T-helper 2 cell (primary cell): ENCODE measurements around the gene KCNQ5.

ENCODE experiments used
- DNase-seq, 5 experiments: peaks; one replicate each; pipeline versions ENCODE4 v3.0.0 to v3.0.0-alpha.2; 2012 to 2022

Gene KCNQ5

DNA sequence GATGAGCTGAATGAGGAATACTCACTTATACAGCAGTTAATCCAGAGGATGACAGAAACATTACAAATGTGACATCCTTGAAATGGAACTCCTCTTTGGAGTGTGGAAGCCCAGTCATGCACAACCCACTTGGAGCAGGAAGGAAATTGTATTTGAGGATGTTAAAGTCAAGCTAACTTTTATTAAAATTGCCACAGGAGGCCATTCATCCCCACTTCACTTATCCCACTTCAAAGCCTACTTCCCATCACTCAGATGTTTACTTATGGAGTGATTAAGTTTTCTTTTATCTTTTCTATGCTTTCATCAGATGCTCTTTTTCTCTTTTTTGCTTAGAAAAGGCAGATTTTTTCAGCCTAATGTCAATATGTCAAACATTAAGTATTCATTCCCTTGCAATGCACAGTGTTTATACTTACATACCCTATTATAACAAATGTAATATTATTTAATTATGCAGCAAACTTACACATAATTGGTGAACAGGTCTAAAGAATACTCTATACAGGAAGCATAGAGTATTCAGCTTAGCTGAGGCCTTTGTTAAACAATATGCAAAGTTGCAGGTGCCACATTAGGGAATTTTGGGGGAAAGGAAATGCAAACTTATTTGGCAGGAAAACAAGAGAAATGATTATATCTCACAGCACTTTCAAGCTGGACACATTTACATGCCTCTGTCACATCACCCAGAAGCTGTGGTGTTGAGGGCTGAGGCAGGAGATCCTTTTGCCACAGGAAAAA lies 454.5 kb downstream of the KCNQ5 start:
- DNase-seq = no peak

DNA sequence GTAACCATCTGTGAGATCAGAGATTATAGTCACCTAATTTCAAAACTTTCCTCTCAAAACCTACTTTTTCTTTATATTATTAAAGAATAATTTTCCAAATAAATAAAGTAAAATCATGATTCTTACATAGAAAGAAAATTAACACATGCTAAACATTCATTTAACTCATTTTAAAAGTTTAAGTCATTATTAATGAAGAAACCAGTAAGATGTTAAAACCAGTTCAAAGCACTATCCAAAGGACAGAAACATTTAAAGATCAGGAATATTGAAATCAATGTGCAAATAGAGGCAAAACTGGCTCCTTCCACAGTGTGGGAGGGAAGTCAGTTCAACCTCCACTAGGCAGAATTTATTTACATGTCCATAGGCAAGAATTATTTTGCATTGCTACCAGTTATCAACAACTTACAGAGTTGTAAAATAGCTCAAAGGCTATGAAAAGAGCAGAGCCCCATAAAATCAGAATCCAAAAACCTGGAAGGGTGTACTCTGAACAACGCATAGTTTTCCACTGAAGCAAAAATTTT lies 456.5 kb downstream of the KCNQ5 start:
- DNase-seq = no peak

DNA sequence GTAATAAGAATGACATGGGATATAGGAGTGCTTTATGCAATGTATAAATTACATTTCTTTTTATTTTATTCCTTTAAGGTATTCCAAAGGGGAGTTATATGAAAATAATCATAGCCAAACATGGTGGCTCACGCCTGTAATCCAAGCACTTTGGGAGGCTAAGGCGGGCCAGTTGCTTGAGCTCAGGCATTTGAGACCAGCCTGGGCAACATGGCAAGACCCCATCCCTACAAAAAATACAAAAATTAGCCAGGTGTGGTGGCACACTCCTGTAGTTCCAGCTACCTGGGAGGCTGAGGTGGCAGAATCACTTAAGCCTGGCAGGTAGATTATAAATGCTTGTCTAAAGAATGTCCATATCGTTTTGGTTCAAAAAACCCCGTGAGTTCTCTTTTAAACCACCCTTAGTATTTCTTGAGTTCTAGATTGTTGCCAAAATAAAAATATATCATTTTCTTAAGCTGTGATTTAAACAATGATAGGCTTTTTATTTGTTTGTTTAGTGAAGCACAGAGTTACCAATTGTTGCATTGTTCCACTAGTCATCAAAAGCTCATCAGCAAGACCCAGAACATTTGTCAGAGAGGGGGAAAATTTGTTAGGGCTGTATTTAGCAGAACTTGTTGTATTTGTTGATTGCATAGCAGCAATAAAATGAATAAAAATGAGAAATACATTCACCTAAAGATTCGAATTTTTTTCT lies 457.2 kb downstream of the KCNQ5 start:
- no peak for DNase-seq

DNA sequence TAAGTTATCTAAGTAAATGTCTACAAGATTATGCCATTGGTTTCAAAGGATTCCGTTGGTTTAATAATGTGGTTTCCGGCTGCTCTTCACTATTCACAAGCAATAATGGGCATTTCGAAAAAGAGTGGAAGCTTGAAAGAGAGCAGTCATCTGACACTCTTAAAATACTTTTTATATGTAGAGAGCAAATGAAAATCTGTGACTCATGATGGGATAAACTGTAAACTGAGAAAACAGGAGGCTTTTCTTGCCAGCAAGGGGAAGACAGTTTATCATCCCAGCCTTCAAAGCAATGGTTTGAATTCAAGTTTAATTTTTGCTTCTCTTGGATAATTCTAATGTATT lies 457.7 kb downstream of the KCNQ5 start:
- no peak for DNase-seq

DNA sequence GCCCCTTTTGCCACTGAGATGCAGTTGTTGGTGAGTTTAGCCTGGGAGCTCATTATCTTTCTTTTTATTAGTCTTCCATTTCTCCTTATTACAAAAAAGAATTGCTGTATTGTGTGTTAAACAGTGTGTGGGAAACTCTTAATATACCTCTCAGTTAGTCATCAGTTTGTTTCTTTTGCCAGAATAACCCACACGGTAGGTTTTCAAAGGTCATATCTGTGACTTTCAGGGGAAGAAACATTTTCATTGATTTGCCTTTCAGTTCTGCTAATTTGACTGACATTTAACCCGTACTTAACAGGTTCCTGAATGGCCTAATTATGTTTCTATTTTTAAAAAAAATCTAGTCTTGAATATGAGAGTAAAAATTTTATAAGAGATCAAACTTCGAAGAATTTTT lies 458.1 kb downstream of the KCNQ5 start:
- no peak for DNase-seq

DNA sequence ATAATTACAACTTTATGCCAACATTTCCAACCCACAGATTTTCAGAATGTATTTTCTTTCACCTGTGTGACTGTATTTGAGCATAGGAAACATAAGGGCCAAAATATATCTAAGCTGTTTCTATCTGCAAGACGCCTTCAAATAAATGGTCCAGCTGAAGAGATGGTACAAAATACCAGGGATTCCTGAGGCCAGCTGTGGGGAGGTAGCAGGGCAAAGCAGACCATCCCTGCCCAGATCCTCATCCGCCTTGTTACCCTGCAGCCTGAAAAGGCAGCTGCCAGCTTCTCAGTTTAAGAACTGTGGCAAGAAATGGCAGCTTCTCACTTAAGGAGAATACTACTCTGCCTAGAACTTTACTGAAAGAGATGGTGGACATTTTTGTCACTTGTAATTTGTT lies 460.1 kb downstream of the KCNQ5 start:
- no peak for DNase-seq

DNA sequence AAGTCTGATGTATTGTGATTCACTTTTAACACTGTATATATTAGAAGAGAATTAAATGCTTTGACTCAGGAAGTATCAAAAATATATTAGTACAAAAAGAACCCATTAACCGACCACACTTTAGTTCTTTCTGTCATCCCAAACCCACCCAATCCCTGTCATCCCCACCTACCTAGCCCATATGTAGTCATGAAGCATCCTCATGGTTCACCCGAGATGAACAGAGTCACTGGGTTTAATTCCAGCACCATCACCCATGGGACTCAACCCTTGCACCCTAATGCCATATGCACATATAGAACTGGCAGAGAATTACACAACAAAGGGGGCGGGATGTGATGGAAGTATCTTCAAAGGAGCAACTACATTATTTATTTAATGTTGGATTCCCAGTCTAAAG lies 462.0 kb downstream of the KCNQ5 start:
- DNase-seq = no peak

DNA sequence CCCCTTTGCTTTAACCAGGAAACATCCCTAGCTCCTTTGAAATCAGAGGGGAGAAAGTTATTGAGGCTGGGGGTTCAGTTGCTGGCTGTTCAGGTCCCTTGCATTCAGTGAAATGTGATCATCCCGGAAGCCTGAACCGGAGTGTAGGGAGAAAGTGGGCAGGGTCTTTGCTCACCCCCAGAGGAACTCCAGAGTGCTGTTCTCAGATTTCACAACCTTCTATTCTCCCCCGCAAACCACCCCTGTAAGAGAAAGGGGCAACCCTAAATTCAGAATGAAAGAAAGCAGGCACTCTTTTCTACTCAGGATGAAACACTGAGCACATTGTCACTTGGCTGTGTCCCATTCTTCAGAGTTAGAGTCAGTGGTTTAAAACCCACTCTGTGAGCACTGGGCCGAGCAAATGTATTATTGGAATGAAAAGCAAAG lies 463.6 kb downstream of the KCNQ5 start:
- no peak for DNase-seq

DNA sequence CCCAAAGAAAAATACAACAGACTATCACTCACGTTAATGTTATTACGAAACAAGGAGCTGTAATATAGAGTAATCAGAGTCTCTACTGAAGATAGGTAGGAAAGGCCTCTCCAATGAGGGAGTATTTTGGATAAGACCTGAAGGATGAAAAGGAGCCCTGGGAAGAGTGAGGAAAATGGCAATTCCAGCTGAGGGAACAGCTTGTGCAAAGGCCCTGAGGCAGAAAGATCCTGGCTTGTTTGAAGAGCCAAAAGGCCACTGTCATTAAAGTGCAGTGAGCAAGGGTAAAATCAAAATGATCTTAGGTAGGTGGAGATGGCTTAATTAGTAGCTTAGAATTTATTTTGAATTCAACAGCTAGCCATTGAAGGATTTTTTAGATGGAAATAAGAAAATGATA lies 464.9 kb downstream of the KCNQ5 start:
- no peak for DNase-seq

DNA sequence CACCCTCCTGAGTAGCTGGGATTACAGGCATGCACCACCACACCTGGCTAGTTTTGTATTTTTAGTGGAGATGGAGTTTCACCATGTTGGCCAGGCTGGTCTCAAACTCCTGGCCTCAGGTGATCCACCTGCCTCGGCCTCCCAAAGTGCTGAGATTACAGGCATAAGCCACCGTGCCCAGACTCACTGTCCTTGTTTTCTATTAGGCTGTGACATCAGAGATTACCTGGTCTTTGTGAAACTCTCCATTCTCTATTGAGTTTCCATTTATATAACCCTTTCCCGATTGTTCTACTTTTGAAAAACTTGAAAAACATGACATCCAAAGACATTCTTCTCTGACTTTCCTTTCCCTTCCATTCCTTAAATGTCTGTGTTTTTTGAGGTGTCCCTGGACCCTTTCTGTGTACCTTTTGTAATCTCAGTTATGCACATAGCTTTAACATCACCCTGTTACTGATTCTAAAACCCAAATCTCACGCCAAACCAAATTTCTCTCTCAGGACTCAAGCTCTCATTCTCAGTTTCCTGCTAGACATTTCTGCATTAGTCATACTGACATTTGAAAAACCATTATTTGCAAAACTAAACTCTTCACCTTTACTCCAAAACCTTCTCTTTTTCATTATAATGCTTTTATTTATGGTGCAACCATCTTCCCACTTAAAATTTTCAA lies 466.4 kb downstream of the KCNQ5 start:
- DNase-seq = no peak

DNA sequence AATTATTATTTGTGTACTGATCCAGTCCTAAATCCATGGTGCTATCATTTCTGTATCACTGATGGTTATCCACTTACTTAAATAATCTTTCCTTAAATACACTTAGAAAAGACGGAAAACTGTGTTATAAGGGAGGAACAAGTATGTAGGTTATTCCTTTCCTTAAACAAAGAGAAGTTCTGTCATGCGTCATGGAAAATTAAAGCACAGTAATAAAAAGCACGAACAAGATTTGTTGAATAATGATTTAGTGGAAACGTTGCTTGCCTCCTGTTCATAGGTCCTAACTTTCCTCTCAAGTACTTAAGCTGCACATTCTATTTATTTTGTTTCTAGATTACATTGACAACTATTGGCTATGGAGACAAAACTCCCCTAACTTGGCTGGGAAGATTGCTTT lies 483.1 kb downstream of the KCNQ5 start:
- no peak for DNase-seq

DNA sequence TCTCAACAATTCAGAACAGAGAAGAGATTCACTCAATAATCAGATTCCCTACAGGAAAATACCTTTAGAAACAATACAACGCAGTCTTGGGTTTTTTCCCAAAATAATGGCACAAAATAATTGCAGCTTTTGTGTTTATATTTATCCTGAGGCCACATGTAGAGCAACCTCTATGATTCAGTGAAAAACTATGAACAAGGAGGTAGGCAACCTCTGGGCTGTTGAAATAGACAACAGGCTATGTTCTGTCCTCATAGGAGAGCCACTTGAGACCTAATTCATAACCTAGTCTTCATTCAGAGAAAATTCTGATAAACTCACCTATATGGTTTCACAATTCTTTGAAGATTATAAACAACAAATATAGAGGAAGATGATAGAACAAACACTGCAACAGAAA lies 485.2 kb downstream of the KCNQ5 start:
- DNase-seq = no peak

DNA sequence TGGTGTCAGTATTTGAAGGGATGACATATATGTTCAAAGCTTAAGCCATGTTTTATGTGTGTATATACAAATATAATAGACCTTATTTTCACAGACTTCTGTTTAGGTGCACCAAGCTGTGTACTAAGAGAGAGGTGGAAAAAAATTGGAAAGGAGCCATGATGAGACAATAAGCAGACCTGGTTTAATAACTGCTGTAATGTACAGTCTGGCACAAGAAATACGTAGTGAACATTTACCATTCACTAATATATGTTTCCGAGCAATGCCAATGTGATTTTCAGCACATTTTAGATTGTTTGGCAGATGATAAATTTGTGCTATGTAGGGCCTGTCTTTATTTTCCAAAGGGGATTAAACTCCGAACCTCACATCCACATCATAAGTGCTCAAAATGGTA lies 487.1 kb downstream of the KCNQ5 start:
- DNase-seq = no peak

DNA sequence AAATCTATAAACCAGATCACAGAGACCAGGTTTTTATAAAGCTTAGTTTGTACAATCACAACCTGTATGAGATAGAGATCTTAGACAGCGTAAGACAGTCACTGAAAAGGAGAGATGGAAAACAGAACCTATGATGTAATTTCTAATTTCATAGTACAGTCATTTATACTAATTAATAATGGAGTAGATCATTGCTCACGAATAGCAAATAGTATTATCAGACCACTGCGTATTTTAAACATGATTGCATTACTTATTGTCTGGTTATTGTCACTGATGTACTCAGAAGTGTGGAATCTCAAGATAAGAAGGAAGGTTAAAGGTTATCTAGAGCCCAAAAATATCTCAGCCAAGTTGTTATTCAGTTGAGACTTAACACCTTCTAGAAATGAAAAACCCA lies 487.8 kb downstream of the KCNQ5 start:
- no peak for DNase-seq

DNA sequence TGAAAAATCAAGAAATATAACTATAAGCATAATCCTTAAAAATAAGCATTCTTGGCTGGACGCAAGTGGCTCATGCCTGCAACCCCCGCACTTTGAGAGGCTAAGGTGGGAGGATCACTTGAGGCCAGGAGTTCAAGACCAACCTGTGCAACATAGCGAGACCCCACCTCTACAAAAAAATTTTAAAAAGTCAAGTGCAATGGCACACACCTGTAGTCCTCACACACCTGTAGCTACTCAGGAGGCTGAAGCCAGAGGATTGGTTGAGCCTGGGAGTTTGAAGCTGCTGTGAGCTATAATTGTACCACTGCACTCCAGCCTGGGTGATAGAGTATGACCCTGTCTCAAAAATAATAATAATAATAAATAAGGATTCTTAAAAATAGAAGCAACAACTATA lies 494.5 kb downstream of the KCNQ5 start:
- no peak for DNase-seq

DNA sequence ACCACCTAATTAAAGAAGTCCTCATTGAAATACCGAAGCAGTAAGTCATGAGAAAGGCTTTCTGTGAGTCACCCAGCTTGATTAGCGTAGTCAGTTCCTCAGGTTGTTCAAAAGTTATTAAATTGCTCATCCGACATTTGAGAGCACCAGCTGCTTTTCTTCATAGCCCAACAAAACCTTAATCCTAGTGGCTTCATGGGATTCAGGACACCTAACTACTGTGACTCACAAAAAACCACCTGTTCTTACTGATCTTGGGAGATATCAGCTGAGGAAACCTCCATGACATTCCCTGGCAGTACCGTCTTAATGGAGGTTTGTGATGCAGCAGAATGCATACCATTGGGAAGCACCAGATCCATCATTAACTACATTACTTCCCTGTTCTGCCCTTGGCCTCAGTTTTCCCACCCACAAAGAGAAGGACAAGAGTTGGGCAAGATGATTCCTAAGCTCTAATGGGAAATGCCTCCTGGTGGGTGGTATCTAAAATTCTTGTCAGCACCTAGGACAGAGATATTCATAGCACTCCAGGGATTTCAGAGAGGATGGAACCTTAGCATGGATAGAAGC lies 499.6 kb downstream of the KCNQ5 start:
- no peak for DNase-seq

DNA sequence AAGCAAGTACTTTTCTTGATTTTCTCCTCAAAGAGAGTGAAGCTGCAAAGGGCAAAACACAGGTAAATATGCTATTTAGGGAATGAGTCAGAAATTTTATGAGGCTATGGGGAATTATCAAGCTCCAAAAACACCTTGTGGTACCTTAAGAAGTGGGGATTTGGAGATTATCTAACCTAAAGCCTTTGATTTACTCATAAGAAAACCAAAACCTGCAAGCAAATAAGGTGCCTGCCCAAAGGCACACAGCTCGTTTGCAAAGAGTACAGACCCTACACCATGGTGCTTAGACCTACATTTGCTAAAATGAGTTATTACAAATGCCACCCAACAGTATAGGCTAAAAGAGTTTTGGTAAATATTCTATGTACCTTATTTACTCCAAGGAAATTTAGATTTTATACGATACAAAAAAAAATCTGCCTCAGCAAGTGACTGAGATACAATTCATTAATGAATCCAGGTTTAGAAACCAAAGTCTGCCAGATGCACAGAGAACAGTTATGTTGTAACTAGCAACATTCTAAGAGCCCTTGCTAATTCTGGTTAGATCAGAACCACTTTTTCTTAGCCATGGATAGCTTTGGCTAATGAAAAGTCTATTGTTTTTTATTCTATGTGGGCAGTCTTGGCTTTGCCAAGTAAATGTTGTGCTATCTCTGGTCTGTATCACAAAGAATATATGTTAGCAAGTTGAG lies 501.9 kb downstream of the KCNQ5 start:
- no peak for DNase-seq

DNA sequence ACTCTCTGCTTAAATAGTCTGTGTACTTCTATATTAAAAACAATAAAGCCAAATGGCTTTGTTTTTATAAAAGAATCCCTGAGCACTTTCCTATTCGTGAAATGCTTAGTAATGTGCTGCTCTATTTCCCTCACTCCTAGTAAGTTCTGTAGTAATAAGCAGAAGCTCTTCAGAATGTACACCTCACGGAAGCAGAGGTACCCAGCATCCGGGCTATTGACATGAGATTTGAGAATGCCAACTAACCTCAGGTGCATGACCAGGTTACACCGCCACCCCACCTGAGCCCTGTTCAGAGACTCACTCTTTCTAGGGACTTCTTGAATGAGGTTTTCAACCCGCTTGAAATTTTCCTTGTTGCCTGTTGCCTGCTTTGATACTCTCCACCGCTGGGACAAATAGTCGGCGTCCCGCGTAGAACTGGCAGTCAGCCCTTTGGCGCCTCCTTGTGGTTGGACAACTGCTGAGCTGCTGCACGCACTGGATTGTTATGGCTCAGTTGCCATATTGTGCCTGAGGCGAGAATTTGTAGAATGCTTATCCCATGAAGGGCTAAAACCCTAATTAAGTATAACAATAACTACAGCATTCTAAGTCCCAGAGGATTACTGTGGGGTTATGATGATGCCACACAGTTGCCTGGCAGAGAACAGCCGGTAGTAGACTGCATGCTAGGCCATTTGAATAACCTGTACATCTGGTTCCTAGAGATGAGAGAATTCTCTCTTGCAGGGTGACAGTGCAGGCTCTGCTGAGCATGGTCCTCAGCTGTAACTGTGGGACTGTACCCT lies 508.0 kb downstream of the KCNQ5 start:
- peak; percentile 38 to 67 (median 55) for DNase-seq

DNA sequence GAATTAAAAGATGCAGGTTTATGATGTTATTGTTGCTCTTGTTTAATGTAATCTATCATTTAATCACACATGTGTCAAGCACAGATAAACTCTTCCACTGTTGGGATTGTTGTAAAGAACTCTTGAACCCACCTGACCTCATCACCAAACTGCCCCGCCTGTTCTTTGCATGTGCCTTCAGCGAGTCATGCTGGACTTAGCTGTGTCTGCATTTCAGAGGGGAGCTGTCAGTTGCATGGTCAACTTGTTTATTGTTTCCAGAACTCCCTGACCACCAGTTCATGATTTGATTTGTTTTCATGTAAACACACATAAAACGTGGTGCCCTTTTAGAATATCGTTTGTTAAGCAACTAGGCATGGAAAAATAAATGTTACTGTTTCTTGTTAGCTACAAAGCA lies 509.8 kb downstream of the KCNQ5 start:
- DNase-seq = no peak

DNA sequence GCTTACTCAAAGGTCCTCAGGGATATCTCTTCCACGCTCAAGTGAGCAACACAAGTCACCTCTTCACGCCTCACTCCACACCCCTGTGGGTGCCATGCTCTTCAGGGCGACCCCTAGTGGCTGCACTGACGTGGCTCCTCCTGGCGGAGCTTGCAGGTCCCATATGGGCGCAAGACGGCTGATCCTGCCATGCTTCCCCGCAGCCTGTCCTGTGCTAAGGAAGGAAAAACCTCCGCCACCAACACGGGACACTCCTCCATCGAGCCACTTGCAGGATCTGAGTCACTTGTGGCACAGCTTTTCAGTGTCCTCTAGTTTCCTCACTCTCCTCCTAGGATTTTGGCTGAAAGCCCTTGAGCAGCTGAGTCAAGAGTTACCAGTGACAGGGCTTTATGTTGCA lies 512.7 kb downstream of the KCNQ5 start:
- DNase-seq = peak in 1 of 5 experiments; percentile 22

DNA sequence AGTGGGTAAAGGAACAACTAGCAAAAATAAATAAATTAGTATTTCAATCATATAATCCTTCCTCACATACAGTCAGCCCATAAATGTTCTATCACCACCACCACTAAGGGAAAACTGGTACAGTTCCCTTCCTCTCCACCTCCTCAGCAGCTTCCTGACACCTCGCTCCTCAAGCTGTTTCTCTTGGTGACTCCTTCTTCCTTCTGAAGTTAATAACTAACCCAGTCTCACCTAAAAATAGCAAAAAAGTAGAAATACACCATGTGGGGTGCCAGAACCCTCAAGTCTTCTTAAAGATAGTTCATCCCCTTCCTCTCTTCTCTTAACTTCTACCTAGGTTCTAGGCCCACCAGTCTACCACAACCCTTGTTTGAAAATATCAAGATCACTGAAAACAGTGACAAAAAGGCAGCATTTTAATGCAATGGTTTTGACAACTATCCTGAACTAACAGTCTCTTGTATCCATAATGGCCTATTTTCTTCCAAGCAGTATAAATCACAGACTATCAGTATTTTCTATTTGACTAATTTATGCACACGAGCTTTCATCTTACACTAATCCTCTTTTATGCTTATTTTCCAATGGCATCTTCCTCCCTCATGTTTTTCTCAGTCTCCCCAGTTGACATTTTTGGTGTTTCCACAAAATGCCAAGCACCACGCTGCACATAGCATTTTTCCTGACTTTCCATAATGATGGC lies 518.0 kb downstream of the KCNQ5 start:
- no peak for DNase-seq
